Activated CD8-positive, alpha-beta memory T cell treated with anti-CD3 and anti-CD28 coated beads for 24 hours (primary cell): Measurements from ENCODE around the gene TCEAL4.
"Not testable (repeated sequence)": the region's sequence is repeated elsewhere in the genome, so short reads cannot be mapped to it uniquely, and the experiment has no call there.

ENCODE experiments used
- DNase-seq: peaks from one replicate; pipeline ENCODE4 v3.0.0-alpha.2; 2020

Gene TCEAL4

GRCh38 chrX:103585411-103586313 is at the start of gene TCEAL4:
TCEAL4 (plus strand) TSS chrX:103585515; CDS start chrX:103586676, 1,161 bp downstream.
- peak; percentile 71 for DNase-seq

- no peak for DNase-seq
These were observed 49.2 kb upstream of the TCEAL4 start for GRCh38 chrX:103536071-103536470.

GRCh38 chrX:103536732-103537131 is 48.6 kb upstream of the TCEAL4 start:
- no peak for DNase-seq

GRCh38 chrX:103537871-103538387 is 47.4 kb upstream of the TCEAL4 start:
- DNase-seq: no peak

- DNase-seq: no peak
These were observed 46.6 kb upstream of the TCEAL4 start for GRCh38 chrX:103538728-103539127.

GRCh38 chrX:103539695-103540094 is 45.6 kb upstream of the TCEAL4 start:
- no peak for DNase-seq

GRCh38 chrX:103540145-103540544 is 45.2 kb upstream of the TCEAL4 start:
- no peak for DNase-seq

- DNase-seq: no peak
These were observed 35.4 kb upstream of the TCEAL4 start for GRCh38 chrX:103549916-103550315.

- DNase-seq: no peak
These were observed 34.8 kb upstream of the TCEAL4 start for GRCh38 chrX:103550415-103551051.

- DNase-seq: no peak
These were observed 33.1 kb upstream of the TCEAL4 start for GRCh38 chrX:103552236-103552635.

- peak; percentile 80 for DNase-seq
These were observed 30.5 kb upstream of the TCEAL4 start for GRCh38 chrX:103554687-103555424.

GRCh38 chrX:103556963-103557612 is 28.2 kb upstream of the TCEAL4 start:
- no peak for DNase-seq

- DNase-seq: no peak
These were observed 25.1 kb upstream of the TCEAL4 start for GRCh38 chrX:103560256-103560655.

- no peak for DNase-seq
These were observed 22.5 kb upstream of the TCEAL4 start for GRCh38 chrX:103562801-103563200.

GRCh38 chrX:103565197-103565596 is 20.1 kb upstream of the TCEAL4 start:
- DNase-seq: no peak

GRCh38 chrX:103565752-103566151 is 19.6 kb upstream of the TCEAL4 start:
- DNase-seq: no peak

- DNase-seq: no peak
These were observed 14.2 kb upstream of the TCEAL4 start for GRCh38 chrX:103571121-103571520.

GRCh38 chrX:103571726-103572125 is 13.6 kb upstream of the TCEAL4 start:
- DNase-seq: no peak

GRCh38 chrX:103573202-103573601 is 12.1 kb upstream of the TCEAL4 start:
- no peak for DNase-seq

GRCh38 chrX:103584596-103584995 is 719 bp upstream of the TCEAL4 start:
- no peak for DNase-seq

- DNase-seq: peak; percentile 59
These were observed 965 bp downstream of the TCEAL4 start for GRCh38 chrX:103586314-103586646.

GRCh38 chrX:103586659-103587058 is 1.3 kb downstream of the TCEAL4 start:
- no peak for DNase-seq

- not testable (repeated sequence) for DNase-seq
These were observed 7.0 kb downstream of the TCEAL4 start for GRCh38 chrX:103592295-103592694.
